OCI-M2 (cell line): Measurements from ENCODE around the gene FAF2.
"Not testable (repeated sequence)": the region's sequence is repeated elsewhere in the genome, so short reads cannot be mapped to it uniquely, and the experiment has no call there.

Experiments
- DNase-seq: peaks from one replicate; lab custom pipeline; 2025; ENCODE audit not compliant: unreplicated experiment; lab: John Stamatoyannopoulos, UW

The FAF2 gene

DNA sequence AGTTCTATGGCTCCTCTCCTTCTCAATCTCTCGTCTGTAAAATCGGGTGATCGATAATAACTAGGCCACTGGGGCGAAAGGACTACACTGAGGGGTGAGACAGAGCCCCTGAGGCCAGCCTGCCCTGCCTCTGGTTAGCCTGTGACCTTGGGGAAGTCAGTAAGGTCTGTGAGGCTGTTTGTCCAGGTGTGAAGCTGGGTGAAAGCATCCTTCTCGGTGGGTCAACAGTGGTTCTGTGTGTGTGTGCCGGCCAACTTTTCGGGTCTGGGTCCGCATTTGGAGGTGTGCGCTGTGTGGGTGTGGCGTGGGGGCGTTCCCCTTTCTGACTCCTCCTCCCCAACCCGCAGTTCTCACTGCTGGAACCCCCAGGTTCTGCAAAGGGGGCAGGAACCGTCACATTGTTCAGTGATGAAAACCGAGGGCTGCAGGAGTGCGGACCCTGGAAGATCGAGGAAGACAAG lies 94.0 kb downstream of the FAF2 start:
- no peak for DNase-seq

DNA sequence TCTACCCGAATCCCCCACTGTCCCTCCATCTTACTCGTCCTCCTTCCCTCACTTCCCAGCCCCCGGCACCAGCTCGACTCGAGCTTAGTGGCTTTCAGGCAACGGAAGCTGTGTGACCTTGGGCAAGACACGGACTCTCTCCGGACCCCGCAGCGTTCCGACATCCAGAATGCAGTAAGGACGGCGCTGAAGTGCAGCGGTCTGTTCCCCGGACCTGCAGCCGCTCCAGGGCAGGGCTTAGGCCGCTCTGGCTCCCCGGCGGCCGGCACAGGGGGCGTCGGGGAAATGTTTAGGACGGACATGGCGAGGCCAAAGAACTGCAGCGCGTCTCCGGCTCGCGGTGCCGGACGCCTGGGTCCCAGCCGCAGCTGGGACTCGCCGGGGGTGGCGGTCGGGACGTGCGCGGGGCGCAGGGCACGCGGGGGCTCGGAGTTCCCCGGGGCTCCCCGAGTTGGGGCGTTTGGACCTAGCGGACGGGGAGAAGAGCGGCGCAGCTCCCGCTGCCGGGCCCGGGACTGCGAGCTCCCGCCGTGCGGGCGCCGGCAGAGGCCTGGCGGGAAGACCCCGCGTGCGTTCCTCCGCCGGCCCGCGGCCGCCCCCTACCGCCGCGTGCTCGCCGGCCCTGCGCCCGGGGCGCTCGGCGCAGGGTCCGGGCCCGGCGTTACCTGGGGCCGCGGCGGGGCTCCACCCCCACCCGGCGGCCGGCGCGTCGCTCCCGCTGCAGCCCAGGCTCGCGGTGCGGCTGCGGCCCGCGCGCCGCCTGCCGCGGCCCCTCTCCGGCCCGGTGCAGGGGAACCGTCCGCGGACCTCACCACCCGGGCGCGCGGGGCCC lies 94.6 kb downstream of the FAF2 start:
- no peak for DNase-seq

DNA sequence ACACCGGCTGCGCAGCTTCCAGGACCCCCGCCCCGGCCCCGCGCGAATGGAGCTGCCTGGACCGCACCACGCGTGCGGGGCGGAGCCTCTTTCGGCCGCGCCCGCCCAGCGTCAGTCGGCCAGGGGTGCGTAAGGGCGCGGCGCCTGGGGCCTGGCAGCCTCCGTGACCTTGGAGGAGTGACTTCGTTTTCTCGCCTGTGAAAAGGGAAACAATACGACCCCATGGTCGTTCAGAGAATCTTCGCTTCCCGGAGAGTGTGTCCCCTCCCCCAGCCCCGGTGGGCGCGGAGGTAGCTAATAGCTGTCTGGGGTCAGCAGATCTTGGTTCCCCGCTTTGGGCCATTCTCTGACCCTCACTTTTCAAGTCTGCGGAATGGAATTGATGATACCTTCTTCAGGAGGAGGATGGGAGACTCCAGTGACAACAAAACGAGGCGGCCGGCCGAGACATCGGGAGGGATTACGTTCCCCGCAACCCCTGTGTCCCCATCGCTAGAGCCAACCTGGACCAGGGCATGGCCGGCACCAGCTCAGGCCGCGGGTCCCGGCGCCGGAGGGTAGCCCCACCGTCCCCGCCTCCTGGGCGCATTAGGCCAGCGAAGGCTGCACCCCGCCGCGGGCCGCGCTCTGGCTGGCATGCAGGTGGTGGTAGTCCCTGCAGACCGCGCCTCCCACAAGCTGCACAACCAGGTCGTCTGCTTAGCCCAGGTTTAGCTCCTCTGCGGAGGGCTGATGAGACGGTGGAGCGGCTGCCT lies 95.4 kb downstream of the FAF2 start:
- DNase-seq = no peak

DNA sequence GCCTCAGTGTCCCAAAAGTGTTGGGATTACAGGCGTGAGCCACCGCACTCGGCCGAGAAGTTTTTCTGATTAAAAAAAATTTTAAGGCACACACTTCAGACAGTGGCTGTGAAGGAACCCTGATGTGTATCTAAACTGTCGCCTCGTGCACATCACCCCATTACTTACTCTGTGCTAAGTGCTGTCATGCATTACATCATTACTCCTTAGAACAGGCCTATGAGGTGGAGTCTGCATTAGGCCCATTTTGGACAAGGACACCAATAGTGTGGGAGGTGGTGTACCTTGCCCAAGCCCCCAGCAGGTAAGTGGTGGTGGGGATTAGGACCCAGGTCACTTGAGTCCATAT lies 97.2 kb downstream of the FAF2 start:
- DNase-seq = no peak

DNA sequence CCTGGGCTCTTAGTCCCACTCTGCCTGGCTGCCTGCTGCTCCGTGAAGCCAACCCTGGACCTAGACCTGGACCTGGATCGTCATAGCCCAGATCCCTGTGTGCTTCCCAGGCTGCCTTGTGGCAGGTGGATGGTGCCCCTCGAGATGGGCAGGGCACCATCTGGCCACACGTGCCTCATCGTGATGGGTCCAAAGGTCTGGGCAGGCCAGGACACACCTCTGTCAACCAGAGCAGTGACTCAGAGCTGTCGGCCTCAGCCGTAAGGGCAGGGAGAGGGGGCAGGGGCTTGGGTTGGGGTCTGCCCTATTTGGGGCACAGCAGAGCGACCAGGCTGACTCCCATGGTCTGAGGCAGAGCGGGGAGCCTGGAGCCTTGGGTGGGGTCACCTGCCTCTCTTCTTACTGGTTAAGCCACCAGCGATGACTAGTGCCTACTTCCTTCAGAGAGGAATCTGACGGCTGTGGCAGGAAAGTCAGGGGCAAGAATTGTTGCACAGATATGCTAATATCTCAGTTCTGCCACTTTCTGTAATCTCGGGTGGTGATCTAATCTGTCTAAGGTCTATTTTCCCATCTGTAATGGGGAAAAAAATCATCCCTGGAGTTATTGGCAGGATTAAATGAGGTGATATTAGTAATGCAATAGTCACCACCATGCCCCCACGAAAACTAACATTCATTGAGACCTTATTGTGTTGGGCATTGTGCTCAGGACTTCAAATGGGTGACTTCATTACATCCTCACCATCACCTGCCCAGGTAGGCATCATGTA lies 97.7 kb downstream of the FAF2 start:
- DNase-seq = no peak

DNA sequence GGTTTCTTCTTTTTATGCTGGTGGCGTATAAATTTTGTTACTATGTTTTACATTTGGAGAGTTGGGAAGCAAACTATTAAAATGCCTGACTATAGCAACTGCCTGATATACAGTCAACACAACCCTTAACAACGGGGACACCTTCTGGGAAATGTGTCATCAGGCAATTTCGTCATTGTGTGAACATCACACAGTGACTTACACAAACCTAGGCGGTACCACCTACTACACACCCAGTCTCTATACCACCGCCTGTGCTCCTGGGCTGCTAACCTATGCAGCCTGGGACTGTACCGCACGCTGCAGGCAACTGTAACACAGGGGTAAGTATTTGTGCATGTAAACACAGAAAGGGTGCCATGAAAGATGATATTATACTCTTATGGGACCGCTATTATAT lies 99.6 kb downstream of the FAF2 start:
- no peak for DNase-seq

DNA sequence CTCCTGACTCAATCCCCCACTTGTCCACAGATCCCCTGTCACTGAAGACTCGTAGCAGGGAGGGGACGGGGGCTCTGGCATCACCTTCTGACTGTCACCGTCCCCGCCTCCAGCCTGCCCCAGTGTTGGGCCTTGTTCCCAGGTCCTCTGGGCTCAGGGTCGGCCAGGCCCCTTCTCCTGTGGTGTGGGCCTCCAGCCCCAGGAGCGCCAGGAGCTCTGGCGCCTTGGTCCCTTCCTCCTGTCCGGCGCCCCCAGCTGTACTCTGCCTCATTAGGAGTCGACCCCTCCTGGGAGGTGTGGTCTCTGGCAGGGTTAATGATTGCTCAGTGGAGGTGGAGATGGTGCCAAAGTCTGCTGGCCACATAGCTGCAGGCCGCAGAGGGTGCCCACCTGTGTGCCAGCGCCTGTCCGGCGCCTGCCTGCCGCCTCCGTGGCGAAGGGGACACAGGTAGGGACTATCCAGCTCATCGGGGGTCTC lies 100.8 kb downstream of the FAF2 start, which contains the start of gene CDHR2:
Gene CDHR2 (plus strand): TSS at position 376 of the 478 bp plus-strand sequence. CDS start 16,011 bp downstream, outside the sequence.
- DNase-seq = no peak

DNA sequence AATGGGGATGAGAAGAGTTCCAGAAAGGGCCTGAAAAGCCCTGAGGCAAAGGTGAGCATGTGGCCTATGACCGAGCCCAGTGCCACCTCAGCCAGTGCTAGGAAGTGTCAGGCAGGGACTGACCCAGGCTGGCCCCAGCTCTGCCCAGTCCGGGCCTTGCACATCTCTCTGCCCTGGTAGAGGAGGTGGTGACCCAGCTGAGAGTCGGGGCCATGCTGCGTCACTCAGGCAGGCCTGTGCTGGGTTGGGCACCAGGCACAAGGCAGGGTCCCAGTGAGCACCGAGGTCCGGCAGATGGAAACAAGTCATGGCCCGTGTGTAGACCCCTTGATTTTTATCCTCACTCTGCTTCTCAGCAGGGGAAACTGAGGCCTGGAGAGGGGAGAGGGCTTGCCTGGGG lies 101.7 kb downstream of the FAF2 start:
- DNase-seq = no peak

DNA sequence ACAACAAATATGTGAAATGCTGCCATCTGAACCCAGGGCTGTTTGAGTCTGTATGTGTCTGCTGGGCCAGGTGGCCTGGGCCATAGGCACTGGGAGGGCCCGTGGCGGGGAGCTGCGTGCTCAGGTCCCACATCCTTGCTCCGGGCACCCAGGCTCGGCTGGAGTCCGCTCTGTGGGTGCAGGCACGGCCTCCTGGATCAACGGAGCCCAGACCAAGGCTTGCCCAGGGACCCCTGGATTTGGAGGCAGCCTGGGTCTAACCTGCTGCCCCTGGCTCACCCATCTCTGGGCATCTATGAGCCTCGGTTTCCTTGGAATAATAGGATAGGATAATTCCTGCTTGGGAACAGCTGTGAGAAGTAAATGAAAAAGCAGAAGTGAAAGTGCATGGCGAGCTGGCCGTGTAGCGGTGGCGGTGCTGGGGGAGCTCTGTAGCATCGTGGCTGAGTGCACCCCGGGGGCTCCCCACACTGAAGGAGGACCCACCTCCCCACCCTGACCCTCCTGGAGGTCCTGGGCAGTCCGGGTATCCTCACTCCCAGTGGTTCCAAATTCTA lies 102.2 kb downstream of the FAF2 start:
- no peak for DNase-seq

DNA sequence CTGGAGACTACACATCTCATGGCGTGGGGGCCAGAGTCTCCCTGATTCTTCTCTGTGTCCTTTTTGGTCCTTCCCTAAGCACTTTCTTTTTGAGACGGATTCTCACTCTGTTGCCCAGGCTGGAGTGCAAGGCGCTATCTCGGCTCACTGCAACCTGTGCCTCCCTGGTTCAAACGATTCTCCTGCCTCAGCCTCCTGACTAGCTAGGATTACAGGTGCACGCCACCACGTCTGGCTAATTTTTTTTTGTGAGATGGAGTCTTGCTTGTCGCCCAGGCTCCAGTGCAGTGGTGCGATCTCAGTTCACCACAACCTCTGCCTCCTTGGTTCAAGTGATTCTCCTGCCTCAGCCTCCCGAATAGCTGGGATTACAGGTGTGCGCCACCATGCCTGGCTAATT lies 102.8 kb downstream of the FAF2 start:
- not testable (repeated sequence) for DNase-seq

DNA sequence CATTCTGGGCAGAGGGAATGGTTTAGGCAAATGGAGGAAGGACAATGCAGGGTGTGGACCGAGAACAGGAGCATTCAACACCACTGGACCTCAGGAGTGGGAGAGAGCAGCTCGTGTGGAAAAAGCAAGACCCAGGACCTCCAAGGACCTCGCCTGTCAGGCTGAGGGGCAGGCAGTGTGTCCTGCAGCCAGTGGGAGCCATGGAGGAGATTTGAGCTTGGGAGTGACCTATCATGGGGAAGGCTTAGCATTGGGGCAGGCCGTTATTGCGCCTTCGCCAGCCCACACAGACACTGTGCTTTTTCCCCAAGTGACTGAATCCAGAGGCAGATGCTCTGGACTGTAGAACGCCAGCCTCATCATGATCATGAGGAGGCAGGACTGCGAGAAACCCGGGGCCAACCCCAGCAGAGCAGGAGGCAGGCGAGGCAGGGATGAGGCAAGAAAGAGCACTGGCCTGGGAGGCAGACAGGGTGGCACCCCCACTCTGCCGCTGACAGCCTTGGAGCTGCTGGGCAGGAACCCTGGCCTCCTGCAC lies 104.2 kb downstream of the FAF2 start:
- DNase-seq = no peak

DNA sequence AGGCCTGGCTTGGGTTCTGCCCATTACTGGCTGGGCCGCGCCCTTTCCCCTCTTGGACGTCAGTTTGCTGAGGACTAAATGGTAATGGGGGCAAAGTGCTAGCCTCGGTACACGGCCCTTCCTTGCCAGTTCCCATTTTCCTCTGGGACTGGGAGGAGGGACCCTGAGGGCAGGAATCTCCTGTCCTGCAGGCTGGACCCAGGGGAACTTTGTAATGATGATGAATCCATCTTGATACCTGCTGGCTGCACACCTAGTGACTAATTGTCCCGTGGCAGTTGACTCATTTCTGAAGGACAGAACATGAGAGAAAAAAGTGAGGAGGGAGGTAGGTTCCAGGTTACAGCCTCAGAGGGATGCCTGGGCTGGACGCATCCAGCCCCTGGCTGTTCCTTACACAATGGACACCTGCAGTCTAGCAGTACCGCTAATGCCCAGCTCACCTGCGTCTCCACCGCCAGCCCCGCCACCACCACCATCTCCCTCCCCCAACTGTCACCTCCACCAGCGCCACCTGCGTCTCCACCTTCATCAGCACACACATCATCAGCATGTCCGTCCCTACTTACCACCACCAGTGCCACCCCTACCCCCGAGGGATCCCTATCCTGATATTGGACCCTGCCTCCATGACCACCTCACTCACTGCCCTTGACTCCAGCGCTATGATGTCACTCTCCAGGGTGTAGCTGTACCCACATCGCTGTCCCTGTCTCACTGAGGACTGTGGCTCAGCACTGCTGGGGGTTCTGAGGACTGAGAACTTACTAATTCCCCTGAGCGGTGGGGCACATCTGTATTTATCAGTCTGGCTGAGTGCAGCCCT lies 105.3 kb downstream of the FAF2 start:
- DNase-seq = no peak

DNA sequence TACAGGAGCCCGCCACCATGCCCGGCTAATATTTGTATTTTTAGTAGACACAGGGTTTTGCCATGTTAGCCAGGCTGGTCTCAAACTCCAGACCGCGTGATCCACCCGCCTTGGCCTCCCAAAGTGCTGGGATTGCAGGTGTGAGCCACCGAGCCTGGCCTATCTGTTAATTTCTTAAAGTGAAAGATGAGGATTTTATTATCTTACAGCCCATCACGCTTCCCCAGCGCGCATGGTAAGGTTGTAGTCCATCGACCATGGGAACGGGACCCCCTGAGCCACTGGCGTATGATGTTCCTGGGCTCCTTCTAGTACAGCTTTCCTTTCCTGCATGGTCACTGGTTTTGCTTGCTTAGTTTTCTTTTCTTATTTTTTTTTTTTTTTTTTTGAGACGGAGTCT lies 109.7 kb downstream of the FAF2 start:
- DNase-seq = no peak
